HepG2 (cell line): ENCODE measurements around the gene KRT34. TPM values are rescaled to one million over a fixed set of nuclear protein-coding genes. Genes with fewer than 3 reads are reported as not detected.

Experiments
- ATRX ChIP-seq: sonication (generic); formaldehyde crosslinking; IDR thresholded peaks from 2 replicates; pipeline ENCODE4 v1.4.0; 2020; ENCODE audit warnings: missing genetic modification reagents, borderline replicate concordance
- CENPBD1 ChIP-seq: sonication (generic); formaldehyde crosslinking; IDR thresholded peaks from 2 replicates; pipeline ENCODE4 v1.8.0; 2022; ENCODE audit warnings: missing genetic modification reagents, low read depth, mild to moderate bottlenecking, borderline replicate concordance
- GATAD2A ChIP-seq: IDR thresholded peaks from 2 replicates; pipeline ENCODE4 v1.6.1; 2016
- GRHL1 ChIP-seq: sonication (generic); formaldehyde crosslinking; conservative IDR thresholded peaks from 2 replicates; pipeline ENCODE4 v1.8.0; 2022; ENCODE audit warnings: missing genetic modification reagents
- GZF1 ChIP-seq: sonication (generic); formaldehyde crosslinking; IDR thresholded peaks from 2 replicates; pipeline ENCODE4 v1.5.1; 2020; ENCODE audit warnings: mild to moderate bottlenecking, missing genetic modification reagents
- HNF1B ChIP-seq: sonication (generic); formaldehyde crosslinking; IDR thresholded peaks from 2 replicates; pipeline ENCODE4 v1.5.1; 2020; ENCODE audit warnings: mild to moderate bottlenecking, moderate library complexity, missing genetic modification reagents
- KAT2B ChIP-seq: fragments of 150-350 bp; IDR thresholded peaks from 2 replicates; pipeline ENCODE4 v1.6.1; 2014; ENCODE audit warnings: low read depth, low read length, borderline replicate concordance
- MEF2D ChIP-seq: sonication (generic); formaldehyde crosslinking; IDR thresholded peaks from 2 replicates; pipeline ENCODE4 v1.5.1; 2020; ENCODE audit warnings: mild to moderate bottlenecking, missing genetic modification reagents
- MIER2 ChIP-seq: IDR thresholded peaks from 2 replicates; pipeline ENCODE4 v1.6.1; 2016; ENCODE audit warnings: missing biosample characterization, missing genetic modification reagents
- NFIC ChIP-seq: IDR thresholded peaks from 2 replicates; pipeline ENCODE4 v1.6.1; 2012; ENCODE audit warnings: mild to moderate bottlenecking, low read length, inconsistent platforms
- REL ChIP-seq: sonication (generic); formaldehyde crosslinking; conservative IDR thresholded peaks from 2 replicates; pipeline ENCODE4 v1.8.0; 2022; ENCODE audit warnings: mild to moderate bottlenecking, missing genetic modification reagents, moderate library complexity
- TBX3 ChIP-seq: fragments of 450-650 bp; IDR thresholded peaks from 2 replicates; pipeline ENCODE4 v1.6.1; 2017; ENCODE audit warnings: antibody characterized with exemption, mild to moderate bottlenecking, inconsistent platforms, borderline replicate concordance
- ZBTB1 ChIP-seq: sonication (generic); formaldehyde crosslinking; IDR thresholded peaks from 2 replicates; pipeline ENCODE4 v1.4.0; 2020; ENCODE audit warnings: missing genetic modification reagents, borderline replicate concordance
- ZNF333 ChIP-seq: sonication (generic); formaldehyde crosslinking; IDR thresholded peaks from 2 replicates; pipeline ENCODE4 v1.4.0; 2020; ENCODE audit warnings: mild to moderate bottlenecking, missing genetic modification reagents, borderline replicate concordance
- ZNF335 ChIP-seq: sonication (generic); formaldehyde crosslinking; IDR thresholded peaks from 2 replicates; pipeline ENCODE4 v1.4.0; 2020; ENCODE audit warnings: missing genetic modification reagents
- ZNF34 ChIP-seq: sonication (generic); formaldehyde crosslinking; IDR thresholded peaks from 2 replicates; pipeline ENCODE4 v1.4.0; 2020; ENCODE audit warnings: mild to moderate bottlenecking, missing genetic modification reagents, borderline replicate concordance
- ZNF367 ChIP-seq: sonication (generic); formaldehyde crosslinking; IDR thresholded peaks from 2 replicates; pipeline ENCODE4 v1.4.0; 2020; ENCODE audit warnings: missing genetic modification reagents, borderline replicate concordance
- ZNF44 ChIP-seq: sonication (generic); formaldehyde crosslinking; IDR thresholded peaks from 2 replicates; pipeline ENCODE4 v1.5.1; 2020; ENCODE audit warnings: mild to moderate bottlenecking, missing genetic modification reagents
- ZNF441 ChIP-seq: sonication (generic); formaldehyde crosslinking; IDR thresholded peaks from 2 replicates; pipeline ENCODE4 v1.7.0; 2021; ENCODE audit warnings: missing genetic modification reagents, borderline replicate concordance
- ZNF740 ChIP-seq: sonication (generic); formaldehyde crosslinking; IDR thresholded peaks from 2 replicates; pipeline ENCODE4 v1.4.0; 2020; ENCODE audit warnings: missing genetic modification reagents
- ZNF83 ChIP-seq: sonication (generic); formaldehyde crosslinking; IDR thresholded peaks from 2 replicates; pipeline ENCODE4 v1.4.0; 2020; ENCODE audit warnings: missing genetic modification reagents, mild to moderate bottlenecking, borderline replicate concordance
- ZSCAN30 ChIP-seq: sonication (generic); formaldehyde crosslinking; IDR thresholded peaks from 2 replicates; pipeline ENCODE4 v1.5.0; 2020; ENCODE audit warnings: mild to moderate bottlenecking, missing genetic modification reagents
- ZZZ3 ChIP-seq: sonication (generic); formaldehyde crosslinking; IDR thresholded peaks from 2 replicates; pipeline ENCODE4 v1.4.0; 2020; ENCODE audit warnings: missing genetic modification reagents, mild to moderate bottlenecking, borderline replicate concordance
- polyA plus RNA-seq, 8 experiments: library from polyadenylated mRNA; depleted of rRNA in 3 of 8; stranded (reverse) in 7 of 8; unstranded in 1 of 8; fragments of >200 nt; fragmentation: Illumina TruSeq in 4 of 8; extraction: Trizol in 4 of 8; gene quantifications; 2 replicates each; pipeline versions ENCODE4 v1.2.1 to v1.2.3, GENCODE V29; 2011 to 2016; ENCODE audit warnings: low read depth in 4 of 8, missing spikeins in 1 of 8, mixed read lengths in 1 of 8; ENCODE audit not compliant: insufficient read depth in 1 of 8
- total RNA-seq, 5 experiments: library from RNA; depleted of rRNA; stranded (reverse); fragments of >200 nt; fragmentation: Illumina TruSeq; extraction: Trizol; gene quantifications; 2 replicates each; pipeline ENCODE4 v1.2.3, GENCODE V29; 2016; ENCODE audit warnings: low read depth in 1 of 5
- TF ChIP-seq, protein P1 (sequence below): sonication (generic); formaldehyde crosslinking; IDR thresholded peaks from 2 replicates; pipeline ENCODE4 v1.4.0; 2020; ENCODE audit warnings: missing genetic modification reagents, mild to moderate bottlenecking, borderline replicate concordance
- TF ChIP-seq, protein P2 (sequence below): sonication (generic); formaldehyde crosslinking; IDR thresholded peaks from 2 replicates; pipeline ENCODE4 v1.8.1; 2023; ENCODE audit warnings: mild to moderate bottlenecking, missing genetic modification reagents

KRT34 gene
- total and polyA plus RNA-seq, 2 of the 13 experiments (the other 11 are each of a cell fraction or from before 2014, with no cell fraction given), result not detected

DNA sequence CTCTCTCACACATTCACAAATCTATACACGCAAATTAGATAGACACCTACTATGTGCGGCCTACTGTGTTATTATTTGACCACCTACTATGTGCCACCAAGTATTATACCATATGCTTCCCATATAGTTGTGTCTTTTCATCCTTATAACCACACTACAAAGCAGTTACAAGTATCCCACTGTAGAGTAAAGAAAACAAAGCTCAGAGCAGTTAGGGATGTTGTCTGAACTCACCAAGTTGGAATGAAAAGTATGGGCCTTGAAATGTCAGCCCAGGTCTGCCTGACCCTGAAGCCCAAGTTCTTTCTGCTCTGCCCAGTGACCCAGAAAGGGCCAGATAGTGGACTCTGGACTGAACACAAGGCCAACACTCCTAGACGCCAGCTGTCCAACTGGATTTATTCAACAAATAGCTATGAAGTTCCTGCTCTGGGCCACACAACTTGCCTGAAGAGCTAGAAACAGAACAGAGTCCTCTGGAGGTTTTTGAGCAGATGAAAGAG, 33.8 kb upstream of the KRT34 start (continued):
- TF ChIP-seq HNF1B (CRISPR knock-in tag) (peak; percentile 76), ATRX (CRISPR knock-in tag) (no peak), ZNF441 (CRISPR knock-in tag) (no peak; the same call in 1 of the 2 replicates), NFIC (no peak), KAT2B (no peak), ZNF333 (CRISPR knock-in tag) (no peak), ZNF335 (no peak), MIER2 (CRISPR knock-in tag) (peak; percentile 54; the same call in 1 of the 2 replicates), CENPBD1 (no peak), ZNF34 (no peak), ZBTB1 (CRISPR knock-in tag) (no peak), ZNF83 (CRISPR knock-in tag) (no peak), ZZZ3 (CRISPR knock-in tag) (no peak), ZNF367 (no peak), TBX3 (no peak), MEF2D (CRISPR knock-in tag) (0 out of 2 replicates have a peak, but pooled peaks have one; percentile 73), GRHL1 (CRISPR knock-in tag) (no peak), REL (CRISPR knock-in tag) (no peak), GZF1 (CRISPR knock-in tag) (no peak), GATAD2A (CRISPR knock-in tag) (peak; percentile 85), ZNF740 (CRISPR knock-in tag) (no peak), ZSCAN30 (CRISPR knock-in tag) (no peak), ZNF44 (CRISPR knock-in tag) (no peak)
- TF ChIP-seq, protein P1, sequence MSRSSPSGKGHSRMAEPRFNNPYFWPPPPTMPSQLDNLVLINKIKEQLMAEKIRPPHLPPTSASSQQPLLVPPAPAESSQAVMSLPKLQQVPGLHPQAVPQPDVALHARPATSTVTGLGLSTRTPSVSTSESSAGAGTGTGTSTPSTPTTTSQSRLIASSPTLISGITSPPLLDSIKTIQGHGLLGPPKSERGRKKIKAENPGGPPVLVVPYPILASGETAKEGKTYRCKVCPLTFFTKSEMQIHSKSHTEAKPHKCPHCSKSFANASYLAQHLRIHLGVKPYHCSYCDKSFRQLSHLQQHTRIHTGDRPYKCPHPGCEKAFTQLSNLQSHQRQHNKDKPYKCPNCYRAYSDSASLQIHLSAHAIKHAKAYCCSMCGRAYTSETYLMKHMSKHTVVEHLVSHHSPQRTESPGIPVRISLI (CRISPR knock-in tag), result no peak
- TF ChIP-seq, protein P2, sequence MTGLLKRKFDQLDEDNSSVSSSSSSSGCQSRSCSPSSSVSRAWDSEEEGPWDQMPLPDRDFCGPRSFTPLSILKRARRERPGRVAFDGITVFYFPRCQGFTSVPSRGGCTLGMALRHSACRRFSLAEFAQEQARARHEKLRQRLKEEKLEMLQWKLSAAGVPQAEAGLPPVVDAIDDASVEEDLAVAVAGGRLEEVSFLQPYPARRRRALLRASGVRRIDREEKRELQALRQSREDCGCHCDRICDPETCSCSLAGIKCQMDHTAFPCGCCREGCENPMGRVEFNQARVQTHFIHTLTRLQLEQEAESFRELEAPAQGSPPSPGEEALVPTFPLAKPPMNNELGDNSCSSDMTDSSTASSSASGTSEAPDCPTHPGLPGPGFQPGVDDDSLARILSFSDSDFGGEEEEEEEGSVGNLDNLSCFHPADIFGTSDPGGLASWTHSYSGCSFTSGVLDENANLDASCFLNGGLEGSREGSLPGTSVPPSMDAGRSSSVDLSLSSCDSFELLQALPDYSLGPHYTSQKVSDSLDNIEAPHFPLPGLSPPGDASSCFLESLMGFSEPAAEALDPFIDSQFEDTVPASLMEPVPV (CRISPR knock-in tag), result no peak
